GM19452 (cell line): Measurements from ENCODE around the gene RBM48.
"Not testable (repeated sequence)": the region's sequence is repeated elsewhere in the genome, so short reads cannot be mapped to it uniquely, and the experiment has no call there.

Experiments
- ATAC-seq: cut with Tn5 transposase; IDR thresholded peaks from one replicate; pipeline ENCODE4 v1.9.1; 2021; ENCODE audit not compliant: unreplicated experiment

Gene RBM48

DNA sequence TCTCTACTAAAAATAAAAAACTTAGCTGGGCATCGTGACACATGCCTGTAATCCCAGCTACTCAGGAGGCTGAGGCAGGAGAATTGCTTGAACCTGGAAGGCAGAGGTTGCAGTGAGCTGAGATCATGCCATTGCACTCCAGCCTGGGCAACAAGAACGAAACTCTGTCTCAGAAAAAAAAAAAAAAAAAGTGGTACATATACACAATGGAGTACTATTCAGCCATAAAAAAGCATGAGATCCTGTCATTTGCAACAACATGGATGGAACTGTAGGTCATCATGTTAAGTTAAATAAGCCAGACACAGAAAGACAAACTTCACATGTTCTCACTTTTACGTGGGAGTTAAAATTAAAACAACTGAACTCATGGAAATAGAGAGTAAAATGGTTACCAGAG is 14.9 kb downstream of the RBM48 start:
- ATAC-seq = not testable (repeated sequence)

DNA sequence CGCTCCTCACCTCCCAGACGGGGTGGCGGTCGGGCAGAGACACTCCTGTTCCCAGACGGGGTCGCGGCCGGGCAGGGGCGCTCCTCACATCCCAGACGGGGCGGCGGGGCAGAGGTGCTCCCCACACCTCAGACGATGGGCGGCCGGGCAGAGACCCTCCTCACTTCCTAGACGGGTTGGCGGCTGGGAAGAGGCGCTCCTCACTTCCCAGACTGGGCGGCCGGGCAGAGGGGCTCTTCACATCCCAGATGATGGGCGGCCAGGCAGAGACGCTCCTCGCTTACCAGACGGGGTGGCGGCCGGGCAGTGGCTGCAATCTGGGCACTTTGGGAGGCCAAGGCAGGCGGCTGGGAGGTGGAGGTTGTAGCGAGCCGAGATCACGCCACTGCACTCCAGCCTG is 16.5 kb downstream of the RBM48 start:
- ATAC-seq = not testable (repeated sequence)

DNA sequence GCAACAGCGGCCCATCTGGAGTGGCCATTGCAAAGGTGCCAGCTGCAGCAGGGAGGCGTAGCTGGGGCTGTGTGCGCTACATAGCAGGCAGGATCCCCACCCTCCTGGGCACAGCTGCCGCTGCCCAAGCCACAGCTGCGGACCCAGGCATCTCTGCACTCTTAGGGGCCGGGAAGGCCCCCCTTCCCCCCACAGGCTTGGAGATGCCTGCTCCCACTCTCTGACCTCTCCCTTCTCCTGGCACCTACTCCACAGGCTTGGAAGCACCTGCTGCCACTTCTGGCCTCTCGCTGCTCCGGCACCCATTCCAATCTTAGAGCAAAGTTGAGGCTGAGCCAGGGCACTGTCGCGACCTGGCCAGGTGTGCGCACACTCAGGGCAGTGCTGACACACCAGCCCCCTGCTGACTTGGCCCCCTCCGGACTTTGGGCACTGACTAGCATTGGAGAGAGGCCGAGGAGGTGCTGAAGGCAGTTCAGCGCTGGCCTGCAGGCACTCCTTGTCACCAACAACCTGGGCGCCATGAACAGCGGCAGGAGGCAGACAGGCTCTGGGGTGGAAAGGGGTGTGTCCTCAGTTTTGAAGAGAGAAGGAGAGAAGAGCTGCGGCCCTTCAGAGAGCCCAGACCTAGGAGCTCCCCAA is 18.4 kb downstream of the RBM48 start:
- no peak for ATAC-seq

DNA sequence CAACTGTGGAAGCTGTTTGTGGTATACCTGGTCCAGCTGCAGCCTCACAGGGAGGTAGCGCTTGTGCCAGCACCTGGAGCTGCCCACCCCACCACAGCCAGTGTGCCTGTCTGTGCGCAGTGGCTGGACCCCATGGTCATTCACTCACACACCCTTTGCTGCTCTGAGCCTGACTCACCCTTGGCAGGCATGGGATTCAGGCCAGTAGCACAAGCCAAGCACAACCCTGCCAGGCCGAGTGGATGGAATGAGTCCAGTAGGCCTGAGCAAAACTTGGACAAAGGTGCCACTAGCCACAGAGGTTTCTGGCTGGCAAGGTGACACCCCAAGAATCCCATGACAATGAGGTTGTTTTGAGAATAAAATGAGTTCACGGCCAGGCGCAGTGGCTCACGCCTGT is 19.0 kb downstream of the RBM48 start:
- no peak for ATAC-seq

DNA sequence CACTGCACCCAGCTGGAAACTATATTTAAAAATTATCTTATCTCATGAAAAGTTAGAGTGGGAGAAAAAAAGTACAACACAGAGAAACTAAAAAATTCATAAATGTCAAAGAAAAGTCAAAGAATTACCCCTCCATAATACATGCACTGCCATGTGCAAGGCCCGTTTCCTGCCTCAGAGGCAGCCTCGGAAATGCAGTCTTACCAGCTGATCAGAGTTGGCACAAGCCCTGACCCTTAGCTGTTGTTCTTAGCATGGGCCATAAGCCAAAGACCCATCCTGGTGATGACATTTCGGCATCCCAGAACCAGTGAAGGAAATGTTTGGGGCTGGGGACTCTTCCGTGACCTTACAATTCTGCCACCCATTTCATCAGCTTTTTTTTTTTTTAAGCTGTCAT is 21.6 kb downstream of the RBM48 start:
- no peak for ATAC-seq

DNA sequence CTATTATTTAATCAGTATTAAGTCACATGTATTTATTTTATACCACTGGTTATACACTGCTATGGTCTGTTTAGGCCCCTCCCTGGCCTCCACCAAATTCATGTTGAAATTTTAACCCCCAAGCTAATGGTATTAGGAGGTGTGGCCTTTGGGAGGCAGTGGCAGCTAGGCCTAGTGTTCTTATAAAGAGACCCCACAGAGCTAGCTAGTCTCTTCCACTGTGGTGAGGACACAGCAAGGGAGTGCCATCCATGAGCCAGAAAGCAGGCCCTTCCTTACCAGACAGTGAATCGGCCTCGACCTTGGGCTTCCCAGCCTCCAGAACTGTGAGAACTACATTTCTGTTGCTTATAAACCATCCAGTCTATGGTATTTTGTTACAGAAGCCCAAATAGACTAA is 28.7 kb downstream of the RBM48 start:
- no peak for ATAC-seq

DNA sequence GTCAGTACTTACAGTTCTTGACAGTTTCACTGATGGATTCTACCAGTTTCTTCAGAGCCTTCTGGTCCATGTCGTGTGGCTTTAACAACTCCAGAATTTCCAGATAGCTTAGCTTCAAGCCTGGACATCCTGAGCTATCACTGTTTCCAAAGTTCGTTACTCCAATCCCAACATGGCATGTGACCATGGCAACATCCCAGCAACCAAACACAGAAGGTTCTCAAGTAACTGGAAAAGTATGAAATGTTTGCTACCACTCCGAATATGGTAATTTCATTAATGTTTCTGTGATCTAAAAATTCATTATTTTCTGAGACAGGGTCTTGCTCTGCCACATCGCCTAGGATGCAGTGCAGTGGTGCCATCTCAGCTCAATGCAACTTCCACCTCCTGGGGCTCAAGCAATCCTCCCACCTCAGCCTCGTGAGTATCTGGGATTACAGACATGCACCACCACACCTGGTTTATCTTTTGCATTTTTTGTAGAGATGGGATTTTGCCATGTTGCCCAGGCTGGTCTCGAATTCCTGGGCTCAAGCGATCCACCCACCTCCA is 29.3 kb downstream of the RBM48 start:
- ATAC-seq = no peak

DNA sequence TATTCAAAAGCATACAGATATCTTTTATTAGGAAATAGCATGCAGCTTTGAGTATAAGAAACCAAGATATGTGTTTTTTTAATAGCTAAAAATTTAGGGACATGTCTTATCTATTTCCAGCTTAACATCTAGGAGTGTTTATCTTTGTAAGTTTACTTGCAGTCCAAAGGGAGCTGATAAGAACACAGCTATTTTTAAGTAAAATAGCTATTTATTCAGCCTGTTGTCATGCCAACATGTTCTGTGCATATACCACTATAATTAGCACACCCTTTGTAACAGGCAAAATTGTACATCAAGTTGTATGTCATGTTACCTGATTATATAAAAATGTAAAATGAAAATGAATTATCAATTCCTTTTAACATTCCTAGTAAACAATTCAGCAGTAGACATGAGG is 32.0 kb downstream of the RBM48 start:
- no peak for ATAC-seq

DNA sequence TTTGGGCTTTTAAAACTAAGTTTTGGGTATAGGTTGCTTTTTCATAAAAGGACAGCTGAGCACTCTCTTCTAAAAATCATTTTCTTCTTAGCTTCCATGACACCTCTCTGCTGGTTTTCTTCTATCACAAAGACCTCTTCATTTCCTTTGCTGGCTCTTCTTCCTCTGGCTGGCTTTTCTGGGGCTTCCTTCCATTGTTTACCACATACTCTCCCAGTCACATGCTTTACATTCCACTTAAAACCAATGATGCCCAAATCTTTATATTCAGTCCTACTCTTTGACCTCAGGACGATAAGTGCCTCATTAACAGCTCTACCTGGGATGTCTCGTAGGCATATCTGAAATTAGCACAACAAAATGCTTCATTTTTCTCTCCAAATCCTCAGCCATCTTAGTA is 34.8 kb downstream of the RBM48 start:
- no peak for ATAC-seq

DNA sequence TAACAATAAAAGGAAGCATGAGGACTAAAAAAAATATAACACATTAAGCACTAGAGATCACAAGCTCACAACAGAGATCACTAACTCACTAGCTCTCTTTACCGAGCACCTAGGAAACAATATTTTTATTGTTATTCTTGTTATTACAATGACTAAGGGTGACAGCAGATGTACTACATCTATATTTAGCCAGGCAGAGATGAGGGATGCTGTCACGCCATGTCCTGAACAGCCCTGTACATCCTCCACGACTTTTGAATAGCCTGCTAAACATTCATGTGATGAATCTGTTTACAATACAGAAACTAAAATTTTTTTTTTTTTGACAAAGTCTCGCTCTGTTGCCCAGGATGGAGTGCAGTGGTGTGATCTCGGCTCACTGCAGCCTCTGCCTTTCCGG is 38.9 kb downstream of the RBM48 start:
- no peak for ATAC-seq

DNA sequence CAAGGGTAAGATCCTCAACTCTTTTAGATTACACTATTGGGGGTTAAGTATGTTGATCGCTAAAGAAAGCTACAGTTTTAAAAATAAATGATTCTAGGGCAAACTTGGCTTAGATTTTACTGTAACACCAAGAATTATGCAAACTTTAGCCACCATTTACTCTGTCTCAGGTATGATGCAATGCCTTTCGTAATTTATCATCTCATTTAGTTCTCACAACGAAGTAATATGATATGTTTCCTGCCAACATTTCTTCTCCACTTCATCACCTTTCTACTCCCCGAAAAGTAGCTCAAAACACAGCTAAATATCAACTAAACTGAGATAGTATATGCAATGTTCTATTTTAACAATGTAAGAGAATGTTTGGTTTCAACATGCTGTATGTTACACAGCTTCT is 40.5 kb downstream of the RBM48 start:
- no peak for ATAC-seq

DNA sequence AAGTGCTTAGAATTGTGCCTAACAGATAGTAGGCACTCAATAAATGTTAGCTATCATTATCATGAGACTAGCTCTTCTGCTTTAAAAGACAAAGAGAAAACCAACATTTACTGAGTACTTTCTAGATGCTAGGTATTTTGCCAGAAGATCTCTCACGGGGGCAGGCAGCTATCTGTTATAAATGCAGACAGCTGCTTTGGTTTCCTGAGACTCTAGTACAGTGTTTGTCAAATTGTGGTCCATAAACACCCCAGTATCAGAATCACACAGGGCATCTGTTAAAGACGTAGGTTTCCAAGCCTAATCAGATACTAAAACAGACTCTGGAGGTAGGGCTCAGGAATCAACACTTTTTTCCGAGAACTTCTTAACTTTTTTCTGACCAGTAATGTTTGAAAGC is 47.7 kb downstream of the RBM48 start:
- no peak for ATAC-seq

DNA sequence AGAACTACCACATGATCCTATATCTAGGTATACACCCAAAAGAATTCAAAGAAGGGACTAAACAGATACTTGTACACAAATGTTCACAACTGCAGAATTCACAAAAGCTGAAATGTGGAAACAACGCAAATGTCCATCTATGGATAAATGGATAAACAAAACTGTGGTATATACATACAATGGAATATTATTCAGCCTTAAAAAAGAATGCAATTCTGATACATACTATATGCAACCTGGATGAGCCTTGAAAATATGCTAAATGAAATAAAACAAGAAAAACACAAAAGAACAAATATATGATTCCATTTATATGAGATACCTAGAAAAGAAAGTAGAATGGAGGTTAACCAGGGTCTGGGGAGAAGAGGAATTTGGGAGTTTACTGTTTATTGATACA is 54.4 kb downstream of the RBM48 start:
- ATAC-seq = no peak

DNA sequence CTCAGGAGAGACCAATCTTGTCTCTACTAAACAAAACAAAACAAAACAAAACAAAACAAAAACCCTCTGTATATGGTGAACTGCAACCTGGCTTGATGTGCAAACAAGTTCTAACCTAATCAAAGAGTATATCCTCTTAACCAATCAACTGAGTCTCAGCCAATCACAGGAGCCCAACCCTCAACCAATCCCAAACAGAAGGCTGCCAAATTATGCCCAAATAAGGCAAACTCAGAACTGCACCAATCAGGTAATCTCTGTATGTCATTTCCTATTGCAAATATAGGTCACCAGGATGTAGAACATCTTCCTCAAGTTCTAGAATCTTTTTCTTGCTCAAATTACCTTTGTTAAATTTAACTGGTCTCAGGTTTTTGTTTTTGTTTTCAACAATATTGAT is 56.4 kb downstream of the RBM48 start:
- ATAC-seq = no peak

DNA sequence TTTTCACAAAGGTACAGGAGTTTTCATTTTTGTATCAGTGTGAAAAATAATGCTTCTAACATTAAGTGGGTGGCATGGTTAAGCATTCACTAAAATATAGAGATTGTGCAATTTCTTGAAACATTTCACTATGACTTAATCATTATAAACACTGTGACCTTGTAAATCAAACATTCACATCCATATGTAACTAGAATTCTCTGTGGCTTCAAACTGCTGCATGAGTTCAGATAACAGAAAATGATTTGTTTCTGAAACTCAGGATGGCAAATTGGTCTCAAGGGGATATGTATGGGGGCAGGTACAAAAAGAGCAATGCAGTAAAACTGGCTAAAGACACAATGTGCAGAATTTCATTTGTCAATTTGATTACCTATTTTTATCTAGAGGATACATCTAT is 57.8 kb downstream of the RBM48 start:
- no peak for ATAC-seq

DNA sequence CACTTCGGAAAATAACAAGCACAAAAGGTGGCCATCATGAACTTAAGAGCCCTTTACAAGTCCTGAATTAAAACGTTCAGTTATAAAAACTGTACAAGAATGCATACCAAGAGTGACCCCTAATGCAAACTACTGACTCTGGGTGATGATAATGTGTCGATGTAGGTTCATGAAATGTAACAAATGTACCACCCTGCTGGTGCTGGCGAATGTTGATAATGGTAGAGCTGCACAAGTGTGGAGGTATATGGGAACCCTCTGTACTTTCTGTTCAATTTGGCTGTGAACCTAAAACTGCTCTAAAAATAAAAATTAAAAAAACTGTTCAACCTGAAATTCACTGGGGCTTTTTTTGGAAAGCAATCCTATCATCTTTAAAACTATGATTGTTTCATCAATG is 58.2 kb downstream of the RBM48 start:
- no peak for ATAC-seq
